Right kidney (tissue), 1 donor: ENCODE data around the gene CYB5B.
A peak's percentile ranks its signal among the peaks of the same experiment; 100 is the strongest.
"Not testable (repeated sequence)": the region's sequence is repeated elsewhere in the genome, so short reads cannot be mapped to it uniquely, and the experiment has no call there.

Experiments used
- DNase-seq: peaks from one replicate; pipeline ENCODE4 v3.0.0-alpha.2; 2016

The CYB5B gene

GRCh38 chr16:69407702-69408323 is 16.6 kb upstream of the CYB5B start:
- peak; percentile 31 for DNase-seq

- no peak for DNase-seq
These were observed 15.9 kb upstream of the CYB5B start for GRCh38 chr16:69408475-69408874.

GRCh38 chr16:69410219-69410990 is 14.0 kb upstream of the CYB5B start:
- DNase-seq = peak; percentile 51

GRCh38 chr16:69411064-69411985 is 13.1 kb upstream of the CYB5B start:
- DNase-seq = no peak

GRCh38 chr16:69412287-69412686 is 12.1 kb upstream of the CYB5B start:
- no peak for DNase-seq

- DNase-seq = no peak
These were observed 11.3 kb upstream of the CYB5B start for GRCh38 chr16:69413045-69413664.

- DNase-seq = no peak
These were observed 6.8 kb upstream of the CYB5B start for GRCh38 chr16:69417520-69418199.

- no peak for DNase-seq
These were observed 4.5 kb upstream of the CYB5B start for GRCh38 chr16:69419956-69420355.

- DNase-seq = no peak
These were observed 1.2 kb upstream of the CYB5B start for GRCh38 chr16:69423189-69423588.

- no peak for DNase-seq
These were observed 741 bp downstream of the CYB5B start for GRCh38 chr16:69424935-69425784.

GRCh38 chr16:69428652-69429051 is 4.2 kb downstream of the CYB5B start:
- no peak for DNase-seq

GRCh38 chr16:69429058-69429640 is 4.7 kb downstream of the CYB5B start:
- DNase-seq = not testable (repeated sequence)

GRCh38 chr16:69431948-69432468 is 7.6 kb downstream of the CYB5B start:
- no peak for DNase-seq

GRCh38 chr16:69434066-69434465 is 9.6 kb downstream of the CYB5B start:
- DNase-seq = no peak

- no peak for DNase-seq
These were observed 11.8 kb downstream of the CYB5B start for GRCh38 chr16:69435977-69436820.

GRCh38 chr16:69436896-69437295 is 12.5 kb downstream of the CYB5B start:
- no peak for DNase-seq

- DNase-seq = no peak
These were observed 14.0 kb downstream of the CYB5B start for GRCh38 chr16:69438465-69438864.

- DNase-seq = no peak
These were observed 15.8 kb downstream of the CYB5B start for GRCh38 chr16:69440250-69440649.

GRCh38 chr16:69441030-69441429 is 16.6 kb downstream of the CYB5B start:
- not testable (repeated sequence) for DNase-seq
